GM21576 (cell line): ENCODE measurements around the gene FANCC.

Source experiments
- ATAC-seq: cut with Tn5 transposase; IDR thresholded peaks from one replicate; pipeline ENCODE4 v1.9.1; 2021; ENCODE audit warnings: mild to moderate bottlenecking, moderate library complexity; ENCODE audit not compliant: unreplicated experiment

FANCC gene

DNA sequence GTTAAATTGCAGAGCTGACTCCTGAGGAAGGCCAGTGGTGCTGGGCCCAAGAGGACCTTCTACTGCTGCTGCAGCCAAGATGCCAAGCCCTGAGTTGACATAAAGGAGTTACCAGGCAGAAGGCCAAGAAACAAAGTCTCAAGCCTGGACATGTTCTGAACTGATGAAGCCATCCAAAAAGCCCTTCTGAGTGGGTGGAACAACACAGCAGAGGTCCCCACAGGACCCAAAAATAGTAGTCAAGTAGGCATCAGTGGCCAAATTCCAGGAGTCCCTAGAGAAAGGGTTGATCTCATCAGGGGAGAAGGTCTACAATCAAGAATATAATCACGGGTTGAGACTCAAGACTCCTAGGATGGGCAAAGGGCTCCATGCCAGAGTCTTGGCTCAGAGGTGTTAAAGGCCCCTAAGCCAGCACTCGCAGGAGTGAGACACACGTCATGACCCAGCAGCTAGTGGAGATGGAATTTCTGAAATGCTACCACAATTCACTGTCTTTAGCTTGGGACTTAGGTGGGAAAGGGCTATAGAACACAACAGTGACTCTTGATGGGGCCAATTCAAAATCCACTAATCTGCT lies 119.7 kb downstream of the FANCC start:
- no peak for ATAC-seq

DNA sequence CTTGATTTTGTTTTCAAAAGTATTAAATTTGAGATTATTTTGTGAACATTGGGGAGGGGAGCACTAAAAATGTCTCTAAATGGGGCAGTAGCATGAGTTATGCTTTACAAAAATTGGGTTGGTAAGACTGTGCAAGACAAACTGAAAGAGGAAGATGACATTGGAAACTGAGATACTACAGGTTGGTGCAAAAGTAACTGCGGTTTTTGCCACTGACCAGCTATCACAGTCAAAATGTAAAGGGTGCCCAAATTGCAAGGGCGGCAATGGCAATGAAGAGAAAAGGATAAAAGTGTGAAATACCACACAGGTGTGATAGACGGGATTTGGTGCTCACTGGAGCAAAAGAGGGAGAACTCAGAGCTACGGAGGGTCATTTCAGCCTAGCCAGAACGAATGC lies 124.0 kb downstream of the FANCC start:
- no peak for ATAC-seq

DNA sequence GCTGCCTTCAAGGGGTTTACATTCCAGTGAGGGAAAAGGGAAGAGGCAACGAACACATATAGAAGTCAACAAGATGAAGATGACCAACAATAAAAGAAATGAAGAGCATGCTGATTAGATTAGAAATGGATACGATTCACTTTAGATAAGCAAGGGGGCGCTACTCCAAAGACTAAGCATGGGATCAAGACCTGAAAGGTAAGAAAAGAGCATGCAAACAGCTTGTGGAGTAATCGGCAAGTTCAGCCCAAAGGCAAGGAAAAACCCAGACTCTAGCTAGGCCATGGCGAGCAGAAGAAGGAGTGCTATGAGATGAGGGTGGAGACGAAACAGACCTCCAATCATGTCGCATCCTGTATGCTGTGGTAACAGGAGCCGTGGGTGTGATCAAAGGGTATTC lies 124.4 kb downstream of the FANCC start:
- ATAC-seq = no peak

DNA sequence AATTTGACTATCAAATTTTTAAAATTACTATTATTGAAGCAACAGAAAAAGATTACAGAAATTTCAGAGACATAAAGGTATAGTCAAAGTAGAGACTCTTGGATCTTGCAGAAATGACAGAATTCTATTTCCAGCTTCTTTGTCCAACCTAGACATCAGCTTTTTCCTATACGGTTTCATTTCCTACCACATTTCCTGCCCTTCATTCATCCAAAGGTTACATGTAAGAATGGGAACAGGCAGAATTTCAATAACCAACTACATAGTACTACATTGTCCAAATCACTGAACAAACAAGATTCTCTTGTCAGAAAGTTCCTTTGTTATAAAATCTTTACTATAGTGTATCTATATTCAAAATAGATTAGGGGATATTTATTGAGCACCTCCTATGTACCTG lies 124.9 kb downstream of the FANCC start:
- no peak for ATAC-seq

DNA sequence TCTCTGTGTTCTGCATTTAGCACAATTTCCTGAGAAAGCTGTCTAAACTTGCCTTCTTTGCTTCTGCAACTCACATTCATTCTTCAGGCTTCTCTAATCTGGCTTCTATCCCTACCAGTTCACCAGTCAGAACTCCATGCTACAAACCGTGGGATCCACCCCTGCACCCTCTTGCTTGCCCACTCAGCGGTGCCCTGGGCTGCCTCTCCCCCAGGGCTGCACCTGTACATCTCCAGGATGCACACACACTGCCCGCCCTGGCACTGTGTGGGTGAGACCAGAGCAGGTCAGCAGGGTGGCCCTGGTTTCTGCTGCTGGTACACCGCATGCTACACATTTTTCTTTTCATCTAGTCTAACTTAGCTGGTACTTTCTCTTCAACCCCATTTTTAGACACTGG lies 127.1 kb downstream of the FANCC start:
- no peak for ATAC-seq

DNA sequence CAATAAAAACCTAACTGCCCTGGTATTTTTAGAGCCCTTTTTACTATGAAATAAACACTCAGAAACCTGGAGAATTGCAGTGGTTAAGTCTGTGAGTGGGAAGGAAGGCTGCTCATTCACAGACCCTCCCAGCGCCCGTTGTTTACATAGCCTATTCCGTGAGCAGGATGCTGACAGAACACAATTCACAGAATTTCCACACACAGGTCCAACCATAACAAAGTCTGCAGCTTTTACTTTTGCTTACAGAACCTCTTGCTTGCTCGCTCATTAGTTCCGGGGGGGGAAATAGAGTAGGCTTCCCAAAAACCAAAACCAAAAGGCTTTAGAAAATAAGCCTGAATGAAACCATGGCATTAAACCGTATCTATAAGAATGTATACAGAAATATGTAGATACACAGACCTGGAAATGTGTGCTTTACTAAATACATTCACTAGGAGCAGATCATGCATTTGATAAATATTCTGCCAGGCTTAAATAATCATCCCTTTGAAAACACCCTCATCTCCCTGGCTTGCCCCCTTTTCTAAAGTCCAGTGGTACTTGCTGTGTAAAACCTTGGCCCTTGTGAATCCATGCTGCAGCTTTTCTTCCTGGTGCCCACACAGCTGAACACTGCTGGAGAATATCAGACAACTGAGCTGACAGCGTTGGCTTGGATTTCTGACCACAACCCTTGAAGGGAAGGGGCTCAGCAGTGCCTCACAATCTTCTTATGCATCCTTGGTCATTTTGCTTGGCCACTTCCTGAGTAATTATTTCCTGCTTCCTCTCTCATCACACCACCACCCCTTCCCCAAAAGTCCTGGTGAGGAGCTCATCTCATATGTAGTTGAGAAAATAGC lies 128.0 kb downstream of the FANCC start:
- no peak for ATAC-seq

DNA sequence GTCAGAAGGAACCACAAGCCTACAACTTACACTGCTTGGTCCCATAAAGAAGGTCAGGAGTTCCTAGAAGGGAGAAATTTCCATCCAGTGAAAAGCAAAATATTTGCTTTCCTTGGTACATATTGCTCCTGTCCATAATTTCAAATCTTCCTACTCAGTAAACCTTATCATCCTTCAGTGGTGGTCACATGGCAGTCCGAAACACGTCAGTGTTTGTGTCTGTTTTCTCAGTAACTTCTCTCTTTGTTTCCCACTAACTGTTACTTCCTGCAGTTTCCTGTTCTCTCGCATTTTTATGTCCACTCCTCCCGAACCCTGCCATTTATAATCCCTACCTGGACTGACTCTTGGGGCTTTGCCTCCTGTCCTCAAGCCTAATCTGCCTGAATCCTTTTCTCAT lies 129.1 kb downstream of the FANCC start:
- ATAC-seq = no peak

DNA sequence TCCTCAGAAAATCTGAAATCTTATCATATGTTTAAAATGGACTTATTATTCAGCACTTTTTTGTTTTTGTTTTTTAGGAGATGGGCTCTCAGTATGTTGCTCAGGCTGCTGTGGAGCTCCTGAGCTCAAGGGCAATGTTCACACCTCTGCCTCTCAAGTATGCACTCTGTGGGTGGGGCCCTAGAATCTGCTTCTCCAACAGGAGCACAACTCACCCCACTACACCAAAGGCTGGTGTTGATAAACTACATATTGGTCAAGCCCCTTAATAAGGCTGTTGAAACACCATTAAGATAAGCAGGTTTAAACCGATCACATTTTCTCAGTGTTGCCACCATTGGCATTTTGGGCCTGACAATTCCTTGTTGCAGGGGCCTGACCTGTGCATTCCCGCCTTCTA lies 131.6 kb downstream of the FANCC start:
- ATAC-seq = no peak

DNA sequence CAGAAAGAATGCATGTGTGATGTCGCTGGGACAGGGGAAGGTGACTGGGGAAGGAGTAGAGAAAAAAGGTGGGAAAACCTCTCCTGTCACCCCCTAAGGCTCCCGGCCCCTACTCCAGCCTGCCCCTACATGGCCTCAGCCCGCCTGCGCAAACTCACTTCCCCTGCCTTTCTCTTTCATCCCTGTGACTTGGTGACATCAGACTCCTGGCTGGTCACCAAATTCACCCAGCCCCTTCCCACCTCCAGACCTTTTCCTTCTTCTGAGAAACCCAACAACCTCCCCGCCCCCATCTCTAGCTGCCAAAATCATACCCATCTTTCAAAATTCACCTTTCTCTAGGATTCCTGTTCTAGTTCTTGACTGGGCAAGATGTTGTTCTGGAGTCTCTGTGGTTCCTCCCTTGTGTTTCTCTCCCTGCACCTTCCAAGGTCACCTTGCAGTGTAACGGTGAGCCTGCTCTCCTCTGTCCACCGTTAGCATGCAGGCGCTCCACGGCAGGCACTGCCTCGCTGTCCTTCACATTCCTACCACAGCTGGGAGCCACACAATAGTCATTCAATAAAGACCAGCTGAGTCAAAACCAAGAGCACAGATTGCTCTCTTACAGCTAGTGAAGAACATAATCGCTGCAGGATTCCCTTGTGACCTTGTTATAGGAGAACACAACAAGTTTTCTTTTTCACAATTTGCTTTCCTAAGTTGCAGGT lies 134.5 kb downstream of the FANCC start:
- ATAC-seq = no peak

DNA sequence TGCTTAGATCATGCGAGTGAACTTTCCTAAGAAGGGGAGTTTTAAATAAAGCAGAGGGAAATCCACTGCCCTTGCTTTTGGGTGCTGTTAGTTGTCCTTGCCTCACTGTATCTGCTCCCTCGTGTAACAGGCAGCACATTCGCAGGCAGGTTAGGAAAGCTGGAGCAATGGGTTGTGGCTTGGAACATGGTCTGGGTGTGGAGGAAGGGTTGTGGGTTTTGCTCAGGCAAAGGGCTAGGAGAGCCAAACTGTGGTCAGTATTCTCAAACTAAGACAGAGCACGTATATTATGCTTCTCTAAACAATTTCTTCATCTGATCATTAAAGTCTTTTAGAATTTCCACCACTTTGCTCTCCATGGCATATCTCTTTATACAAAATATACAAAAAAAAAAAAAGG lies 135.7 kb downstream of the FANCC start:
- ATAC-seq = no peak

DNA sequence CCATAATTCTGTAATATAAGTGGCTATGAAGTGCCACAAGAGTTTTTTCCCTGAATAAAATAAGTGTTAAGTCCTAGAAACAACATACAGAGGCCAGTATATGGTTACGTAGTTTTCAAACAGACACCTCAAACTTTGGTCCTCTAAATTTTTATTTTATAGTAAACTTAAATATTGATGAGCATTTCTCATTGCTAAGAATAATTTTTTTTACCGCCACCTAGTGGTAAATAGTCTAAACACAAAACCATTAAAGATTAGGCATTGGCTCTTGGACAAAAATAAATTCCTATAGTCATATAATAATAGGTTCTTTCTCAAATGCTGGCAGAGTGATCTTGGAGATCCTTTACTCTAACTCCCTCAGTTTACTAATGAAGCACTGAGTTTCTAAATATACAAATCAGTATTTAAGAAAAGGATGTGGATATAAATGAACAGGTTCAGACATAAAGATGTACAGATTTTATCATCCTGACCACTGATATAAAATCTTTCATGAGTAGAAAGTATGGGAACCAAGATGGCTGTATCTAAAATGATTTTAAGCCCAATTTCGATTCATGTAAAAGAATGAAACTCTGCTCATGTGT lies 136.2 kb downstream of the FANCC start:
- no peak for ATAC-seq

DNA sequence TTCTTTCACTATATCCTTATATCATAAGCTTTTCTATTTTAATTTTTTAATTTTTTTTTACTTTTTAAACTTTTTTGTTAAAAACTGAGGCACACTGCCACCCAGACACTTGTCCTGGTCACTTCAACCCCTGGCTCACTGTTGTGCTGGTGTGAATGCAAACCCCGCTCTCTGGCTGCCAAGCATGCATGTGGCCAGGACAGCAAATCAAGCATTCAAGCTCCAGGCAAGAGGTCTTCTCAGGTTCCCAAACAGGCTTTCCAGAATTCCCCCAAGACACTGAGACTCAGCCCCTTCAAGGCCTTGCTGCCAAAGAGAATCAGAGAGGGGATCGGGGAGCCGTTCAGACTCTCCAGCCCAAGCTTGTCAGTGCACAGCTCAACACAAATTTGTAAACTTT lies 139.9 kb downstream of the FANCC start:
- ATAC-seq = no peak

DNA sequence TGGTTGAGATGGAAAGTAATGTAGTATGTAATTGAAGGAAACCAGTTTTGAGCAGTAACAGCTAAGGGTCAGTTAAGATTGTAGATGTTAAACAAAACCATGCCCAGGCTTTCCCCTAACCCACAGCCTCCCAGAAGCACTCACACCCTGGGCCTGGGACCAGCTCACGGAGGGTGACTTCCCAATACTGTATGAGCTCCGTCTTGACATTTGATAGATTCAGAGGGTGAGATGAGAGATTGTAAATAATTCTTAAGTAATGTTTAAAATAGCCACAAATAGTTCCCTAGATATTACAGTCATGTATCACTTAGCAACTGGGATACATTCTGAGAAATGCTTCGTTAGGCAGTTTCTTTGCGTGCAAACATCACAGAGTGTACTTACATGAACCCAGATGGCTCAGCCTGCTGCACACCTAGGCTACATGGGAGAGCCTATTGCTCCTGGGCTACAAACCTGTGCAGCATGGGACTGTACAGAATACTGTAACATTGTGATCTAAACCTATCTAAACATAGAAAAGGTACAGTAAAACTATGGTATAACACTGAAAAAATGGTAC lies 140.7 kb downstream of the FANCC start:
- no peak for ATAC-seq

DNA sequence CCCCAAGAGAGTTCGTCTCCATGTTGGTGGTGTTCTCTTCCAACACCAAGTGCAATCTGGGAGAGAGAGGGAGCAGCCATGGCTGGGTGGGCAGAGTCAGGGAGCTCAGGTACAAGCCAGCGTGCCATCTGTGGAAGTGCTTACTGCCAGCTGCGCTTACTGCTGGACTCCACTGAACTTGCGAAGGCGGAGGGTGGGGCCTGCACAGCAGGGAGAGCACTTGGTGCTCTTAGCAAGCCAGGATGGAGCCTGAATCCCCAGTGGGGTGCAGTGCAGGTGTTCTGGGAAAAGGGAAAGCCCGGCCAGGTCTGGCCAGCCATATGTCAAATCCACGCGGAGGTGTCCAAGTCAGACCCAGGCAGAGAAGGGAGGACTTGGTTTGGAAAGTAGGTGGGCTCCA lies 142.0 kb downstream of the FANCC start:
- no peak for ATAC-seq

DNA sequence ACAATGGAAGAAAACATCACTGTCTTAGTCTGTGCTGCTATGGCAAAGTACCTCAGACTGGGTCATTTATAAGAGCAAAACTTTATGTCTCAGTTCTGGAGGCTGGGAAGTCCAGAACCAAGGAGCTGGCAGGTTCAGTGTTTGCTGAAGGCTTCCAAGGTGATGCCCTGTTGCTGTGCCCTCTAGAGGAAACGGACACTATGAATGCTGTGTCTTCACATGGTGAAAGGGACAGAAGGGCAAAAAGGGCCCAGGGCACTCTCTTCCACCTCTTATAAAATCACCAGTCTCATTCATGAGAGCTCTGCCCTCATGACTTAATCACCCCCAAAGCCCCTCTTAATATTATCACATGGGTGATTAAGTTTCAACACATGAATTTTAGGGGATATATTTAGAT lies 143.5 kb downstream of the FANCC start:
- ATAC-seq = no peak

DNA sequence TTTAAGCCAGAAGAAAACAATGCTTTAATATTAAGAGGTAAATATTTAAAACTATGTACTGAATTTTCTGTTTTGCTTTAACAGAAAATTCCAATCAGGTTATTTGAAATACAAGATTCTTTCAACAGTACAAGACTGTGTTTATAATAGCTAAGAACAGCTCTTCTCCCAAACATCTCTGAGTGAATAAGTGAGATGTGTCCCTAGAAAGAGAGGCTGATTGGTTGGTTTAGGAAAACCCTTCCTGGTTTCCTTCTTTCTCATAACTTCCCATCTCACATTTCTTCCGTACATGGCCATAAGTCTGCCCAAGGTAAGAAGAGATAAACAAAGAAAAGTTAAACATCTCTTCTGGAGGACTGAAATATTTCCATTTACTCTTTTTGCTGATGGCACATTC lies 145.9 kb downstream of the FANCC start:
- ATAC-seq = no peak

DNA sequence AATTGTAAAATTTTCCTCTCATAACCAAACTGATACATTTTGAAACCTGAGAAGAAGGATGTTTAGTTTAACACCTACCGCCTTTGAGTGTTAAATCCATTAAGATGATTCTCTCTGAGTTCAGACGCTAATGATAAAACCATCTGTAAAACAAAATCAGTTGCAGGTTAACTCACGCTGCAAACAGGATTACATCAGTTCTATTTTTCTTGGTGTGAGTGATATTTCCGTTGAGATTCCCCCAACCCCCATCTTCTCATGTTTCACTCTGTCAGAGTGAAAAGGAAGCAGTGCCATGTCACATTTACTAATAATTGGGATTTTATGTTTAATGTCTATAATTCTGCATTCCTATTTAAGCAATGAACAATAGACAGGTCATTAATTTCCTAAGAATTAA lies 146.5 kb downstream of the FANCC start:
- ATAC-seq = no peak

DNA sequence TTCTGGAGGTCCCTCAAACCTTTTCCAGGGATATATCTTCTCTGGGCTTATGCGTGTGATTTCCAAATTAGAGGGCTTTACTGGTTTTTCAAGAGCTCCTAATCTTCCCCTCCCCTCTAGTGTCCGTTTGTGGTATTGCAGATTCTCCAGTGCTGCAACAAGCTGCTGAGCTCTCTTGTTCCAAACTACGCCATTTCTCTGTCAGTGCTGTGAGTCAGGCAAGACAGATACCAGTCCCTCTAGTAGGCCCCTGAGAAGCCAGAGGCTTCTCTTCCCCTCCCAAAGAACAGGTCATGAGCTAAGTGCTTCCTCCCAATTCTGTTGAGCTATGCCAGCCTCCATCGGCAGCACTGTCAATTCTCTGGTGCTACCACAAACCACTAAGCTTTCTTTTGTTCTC lies 149.5 kb downstream of the FANCC start:
- no peak for ATAC-seq

DNA sequence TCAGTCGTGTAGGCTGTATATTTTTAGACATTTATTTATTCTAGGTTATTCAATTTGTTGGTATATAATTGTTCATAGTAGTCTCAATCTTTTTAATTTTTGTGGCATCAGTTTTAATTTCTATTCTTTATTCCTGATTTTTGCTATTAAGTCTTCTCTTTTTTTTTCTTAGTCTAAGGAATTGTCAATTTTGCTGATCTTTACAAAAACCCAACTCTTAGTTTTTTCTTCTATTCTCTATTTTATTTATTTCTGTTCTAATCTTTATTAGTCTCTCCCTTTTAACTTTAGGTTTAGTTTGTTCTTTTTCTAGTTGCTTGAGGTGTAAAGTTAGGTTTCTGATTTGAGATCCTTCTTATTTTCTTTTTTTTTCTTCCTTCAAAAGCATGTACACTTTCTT lies 152.5 kb downstream of the FANCC start:
- no peak for ATAC-seq

DNA sequence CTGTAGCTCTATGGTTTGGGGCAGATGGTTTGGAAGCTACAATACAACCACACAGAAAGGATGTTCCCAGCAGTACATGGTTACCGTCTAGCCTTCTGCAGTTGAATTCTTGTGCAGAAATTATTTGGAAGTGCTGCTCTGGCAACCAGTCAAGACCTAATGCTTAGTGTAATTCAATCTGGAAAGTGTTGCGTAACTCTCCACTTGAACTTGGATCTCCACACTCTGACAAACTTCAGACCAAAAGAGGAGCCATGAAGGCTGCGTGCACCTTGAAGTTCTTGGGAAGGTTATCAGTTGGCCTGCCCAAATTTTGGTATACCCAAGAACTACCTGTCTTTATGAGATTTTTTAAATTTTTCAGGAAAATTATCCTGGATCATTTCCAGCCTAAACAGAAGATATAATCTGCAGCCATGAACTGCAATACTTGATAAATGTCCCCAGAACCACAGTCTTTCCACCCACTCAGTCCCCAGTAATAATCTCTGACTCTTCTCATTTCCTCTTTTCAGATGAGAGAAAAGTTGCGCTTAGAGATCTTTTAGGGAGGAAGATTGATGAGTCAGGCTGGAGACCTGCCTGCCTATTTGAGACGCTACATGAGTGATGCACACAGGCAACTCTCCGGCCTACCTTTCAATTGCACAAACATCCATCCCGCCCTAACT lies 159.9 kb downstream of the FANCC start:
- peak; percentile 87 for ATAC-seq

DNA sequence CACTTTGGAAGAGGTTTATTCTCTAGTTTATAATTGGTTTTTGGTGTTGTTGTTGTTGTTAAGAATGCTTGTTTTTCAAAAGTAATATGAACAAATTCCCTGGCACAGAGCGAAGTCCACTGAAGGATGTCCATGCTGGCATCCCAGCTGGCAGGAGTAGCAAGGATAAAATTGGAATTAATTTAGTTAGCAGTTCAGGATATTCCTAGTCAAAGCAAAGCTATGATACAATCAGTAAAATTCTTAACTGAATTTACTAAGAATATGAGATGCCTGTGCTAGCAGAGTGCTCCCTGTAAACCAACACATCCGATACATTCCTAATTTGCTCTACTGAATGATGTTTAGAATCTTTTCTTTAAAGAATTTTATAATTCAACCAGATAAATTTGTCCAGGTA lies 161.4 kb downstream of the FANCC start:
- ATAC-seq = no peak
